Measurements from ENCODE around the gene MED9. TPM values are rescaled to one million over a fixed set of nuclear protein-coding genes. Genes with fewer than 3 reads are reported as not detected.

Gene MED9
- total and polyA plus RNA-seq, 2 donors (not counting 3 experiments of a cell fraction or from before 2014, with no cell fraction given), result 15.1 to 18.2 TPM

DNA sequence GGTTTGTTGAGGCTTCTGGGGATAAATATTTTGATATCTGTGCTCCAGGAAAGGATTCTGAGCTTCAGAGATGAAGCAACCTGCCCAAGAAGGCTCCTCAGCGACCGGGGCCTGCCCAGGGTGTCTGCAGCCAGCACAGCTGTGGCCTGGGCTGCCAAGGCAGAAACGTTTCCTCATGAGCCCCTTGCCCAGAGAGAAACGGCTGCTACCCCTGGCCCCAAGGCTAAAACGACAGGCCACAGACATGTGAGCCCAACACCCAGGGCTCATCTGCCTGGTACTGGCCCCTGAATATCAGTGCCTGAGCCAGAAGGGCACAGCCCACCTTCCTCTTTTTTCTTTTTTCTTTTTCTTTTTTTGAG, 64.8 kb downstream of the MED9 start:
- no peak overlapping the region for H2AFZ ChIP-seq (ENCODE audit: low read depth, low read length)
- intact Hi-C loops (cut with micrococcal nuclease), result no loop called here
- no peaks in the 10 kb centered on the region for H3K9me3 ChIP-seq (replicated peaks; ENCODE audit: control insufficient read depth, insufficient read depth, low read length)
- ChIA-PET CTCF (interaction anchor here (1.2 kb wide), 1 partner anchor 45 kb away, joined by 3 read pairs; no protein-coding TSS in a partner anchor), POLR2A (no interaction called here)
- H3K27ac ChIP-seq (ENCODE audit: insufficient read depth, low read depth, low read length), result no peak overlapping the region
- H3K9ac ChIP-seq (replicated peaks; ENCODE audit: extremely low read depth, insufficient read depth, low read length), result no peak overlapping the region
- no peaks in the 10 kb centered on the region for H3K79me2 ChIP-seq (ENCODE audit: control insufficient read depth, insufficient read depth, low read length)
- TF ChIP-seq EZH2 (IDR thresholded peaks at IDR 0.05; ENCODE audit: borderline replicate concordance, low read depth, low read length, severe bottlenecking) (no peak), JUN (IDR thresholded peaks at IDR 0.05; ENCODE audit: borderline replicate concordance, insufficient read depth, insufficient read length, low read depth) (no peak), POLR2A (IDR thresholded peaks at IDR 0.05; ENCODE audit: low read depth, low read length) (no peak), GATA2 (IDR thresholded peaks at IDR 0.05; ENCODE audit: insufficient read depth, insufficient read length, low read depth, low read length) (no peak), MYC (IDR thresholded peaks at IDR 0.05; ENCODE audit: low read depth, low read length) (no peak), POLR2AphosphoS5 (IDR thresholded peaks at IDR 0.05; ENCODE audit: insufficient read depth, low read depth, low read length) (no peak), FOS (IDR thresholded peaks at IDR 0.05; ENCODE audit: borderline replicate concordance, insufficient read depth, low read length) (no peak)
- TF ChIP-seq, protein P1, sequence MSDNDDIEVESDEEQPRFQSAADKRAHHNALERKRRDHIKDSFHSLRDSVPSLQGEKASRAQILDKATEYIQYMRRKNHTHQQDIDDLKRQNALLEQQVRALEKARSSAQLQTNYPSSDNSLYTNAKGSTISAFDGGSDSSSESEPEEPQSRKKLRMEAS (IDR thresholded peaks at IDR 0.05; ENCODE audit: insufficient read depth, insufficient read length), result no peak
- TF ChIP-seq, protein P2, sequence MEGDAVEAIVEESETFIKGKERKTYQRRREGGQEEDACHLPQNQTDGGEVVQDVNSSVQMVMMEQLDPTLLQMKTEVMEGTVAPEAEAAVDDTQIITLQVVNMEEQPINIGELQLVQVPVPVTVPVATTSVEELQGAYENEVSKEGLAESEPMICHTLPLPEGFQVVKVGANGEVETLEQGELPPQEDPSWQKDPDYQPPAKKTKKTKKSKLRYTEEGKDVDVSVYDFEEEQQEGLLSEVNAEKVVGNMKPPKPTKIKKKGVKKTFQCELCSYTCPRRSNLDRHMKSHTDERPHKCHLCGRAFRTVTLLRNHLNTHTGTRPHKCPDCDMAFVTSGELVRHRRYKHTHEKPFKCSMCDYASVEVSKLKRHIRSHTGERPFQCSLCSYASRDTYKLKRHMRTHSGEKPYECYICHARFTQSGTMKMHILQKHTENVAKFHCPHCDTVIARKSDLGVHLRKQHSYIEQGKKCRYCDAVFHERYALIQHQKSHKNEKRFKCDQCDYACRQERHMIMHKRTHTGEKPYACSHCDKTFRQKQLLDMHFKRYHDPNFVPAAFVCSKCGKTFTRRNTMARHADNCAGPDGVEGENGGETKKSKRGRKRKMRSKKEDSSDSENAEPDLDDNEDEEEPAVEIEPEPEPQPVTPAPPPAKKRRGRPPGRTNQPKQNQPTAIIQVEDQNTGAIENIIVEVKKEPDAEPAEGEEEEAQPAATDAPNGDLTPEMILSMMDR (IDR thresholded peaks at IDR 0.05; ENCODE audit: extremely low read depth in 1 of 2, insufficient read depth in 1 of 2, low read depth in 1 of 2, low read length in 2 of 2), result no peak
- no peak overlapping the region for H3K4me2 ChIP-seq (ENCODE audit: insufficient read depth, low read length)
- H3K9me1 ChIP-seq (replicated peaks; ENCODE audit: control insufficient read depth, extremely low read depth, insufficient read depth, low read length), result no peaks in the 10 kb centered on the region
- DNase-seq (ENCODE audit: low read depth, low spot score) (no peak), FAIRE-seq (no peak)
- dilution Hi-C loops (cut with MboI; ENCODE audit: extremely low pct_ligation_motif_present, low sequenced_read_pairs), result no loop called here
- no peaks in the 10 kb centered on the region for H3K36me3 ChIP-seq (ENCODE audit: control insufficient read depth in 2 of 2, extremely low read depth in 1 of 2, insufficient read depth in 2 of 2, low read length in 2 of 2)
- no peaks in the 10 kb centered on the region for H4K20me1 ChIP-seq (replicated peaks; ENCODE audit: control insufficient read depth, extremely low read depth, insufficient read depth, low read length)
- H3K4me3 ChIP-seq (replicated peaks in 1 of 3; ENCODE audit: insufficient read depth in 1 of 3, low read depth in 1 of 3, low read length in 3 of 3), result no peak overlapping the region
- H3K4me1 ChIP-seq (ENCODE audit: control insufficient read depth, extremely low read depth, insufficient read depth, low read length), result no peaks in the 10 kb centered on the region
- no peaks in the 10 kb centered on the region for H3K27me3 ChIP-seq (ENCODE audit: control insufficient read depth in 2 of 2, insufficient read depth in 2 of 2, low read length in 2 of 2)
- no TSS peak for BruUV-seq (replicated peaks)

Small RNAs within 50 kb of the gene (small RNA-seq; reads per million reads assigned to genes)
- gene RF00019 (ENCODE audit: insufficient read depth, insufficient read length, low read depth, low replicate concordance), result not detected

Other genes starting within 250 kb of the MED9 start
- 56.9 and 68.9 TPM in 2 replicates for gene FLCN, start 239.8 kb upstream of the MED9 start, total RNA-seq
- gene FLCN, start 239.8 kb upstream of the MED9 start, polyA plus RNA-seq, result 37.2 and 38.8 TPM in 2 replicates
- gene COPS3, start 195.8 kb upstream of the MED9 start, total RNA-seq, result 68.4 and 80.9 TPM in 2 replicates
- 50.5 and 54.8 TPM in 2 replicates for gene COPS3, start 195.8 kb upstream of the MED9 start, polyA plus RNA-seq
- gene NT5M, start 173.6 kb upstream of the MED9 start, total RNA-seq, result 2.1 and 3.0 TPM in 2 replicates
- 0.91 and 1.8 TPM in 2 replicates for gene NT5M, start 173.6 kb upstream of the MED9 start, polyA plus RNA-seq
- 15.7 and 21.3 TPM in 2 replicates for gene RASD1, start 19.4 kb downstream of the MED9 start, total RNA-seq
- 4.2 and 8.4 TPM in 2 replicates for gene RASD1, start 19.4 kb downstream of the MED9 start, polyA plus RNA-seq
- 35.1 and 37.2 TPM in 2 replicates for gene PEMT, start 114.7 kb downstream of the MED9 start, total RNA-seq
- 58.4 and 72.7 TPM in 2 replicates for gene PEMT, start 114.7 kb downstream of the MED9 start, polyA plus RNA-seq
- 43.3 and 47.3 TPM in 2 replicates for gene RAI1, start 204.5 kb downstream of the MED9 start, total RNA-seq
- gene RAI1, start 204.5 kb downstream of the MED9 start, polyA plus RNA-seq, result 7.4 and 7.8 TPM in 2 replicates

Measured in endothelial cell of umbilical vein (primary cell).